ENCODE measurements around the gene C2orf81.
"Not testable (repeated sequence)": the region's sequence is repeated elsewhere in the genome, so short reads cannot be mapped to it uniquely, and the experiment has no call there.

Gene C2orf81

DNA sequence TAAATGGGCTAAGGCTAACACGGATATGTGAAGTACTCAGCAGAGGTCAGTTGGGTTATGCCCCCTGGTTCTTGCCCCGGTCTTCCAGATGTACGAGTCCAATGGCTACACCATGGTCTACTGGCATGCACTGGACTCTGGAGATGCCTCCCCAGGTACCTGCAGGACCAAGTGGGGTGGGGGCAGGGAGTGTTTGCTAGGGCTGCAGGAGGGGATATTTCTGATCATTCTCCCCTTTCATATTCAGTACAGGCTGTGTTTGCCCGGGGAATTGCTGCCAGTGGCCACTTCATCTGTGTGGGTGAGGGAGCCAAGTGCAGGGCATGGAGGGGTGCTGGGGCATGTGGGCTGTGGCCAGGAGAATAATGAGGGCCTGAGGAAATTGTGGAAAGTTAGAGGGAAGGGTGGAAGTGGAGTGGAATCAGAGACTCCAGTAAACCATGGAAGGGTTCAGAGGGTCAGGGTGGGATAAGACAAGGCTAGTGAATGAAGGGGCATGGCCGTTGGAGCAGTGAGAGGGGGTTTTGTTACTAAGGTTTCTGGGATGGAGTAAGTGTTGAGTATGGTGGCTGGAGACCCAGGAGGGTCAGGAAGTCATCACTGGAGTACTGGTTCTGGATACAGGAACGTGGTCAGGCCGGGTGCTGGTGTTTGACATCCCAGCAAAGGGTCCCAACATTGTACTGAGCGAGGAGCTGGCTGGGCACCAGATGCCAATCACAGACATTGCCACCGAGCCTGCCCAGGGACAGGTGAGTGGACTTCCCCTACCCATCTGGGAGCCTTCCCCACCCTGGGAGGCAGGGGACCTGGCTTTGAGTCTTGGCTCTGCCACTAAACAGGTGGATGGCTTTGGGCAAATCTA, 2.0 kb upstream of the C2orf81 start:
- DNase-seq: no peak

DNA sequence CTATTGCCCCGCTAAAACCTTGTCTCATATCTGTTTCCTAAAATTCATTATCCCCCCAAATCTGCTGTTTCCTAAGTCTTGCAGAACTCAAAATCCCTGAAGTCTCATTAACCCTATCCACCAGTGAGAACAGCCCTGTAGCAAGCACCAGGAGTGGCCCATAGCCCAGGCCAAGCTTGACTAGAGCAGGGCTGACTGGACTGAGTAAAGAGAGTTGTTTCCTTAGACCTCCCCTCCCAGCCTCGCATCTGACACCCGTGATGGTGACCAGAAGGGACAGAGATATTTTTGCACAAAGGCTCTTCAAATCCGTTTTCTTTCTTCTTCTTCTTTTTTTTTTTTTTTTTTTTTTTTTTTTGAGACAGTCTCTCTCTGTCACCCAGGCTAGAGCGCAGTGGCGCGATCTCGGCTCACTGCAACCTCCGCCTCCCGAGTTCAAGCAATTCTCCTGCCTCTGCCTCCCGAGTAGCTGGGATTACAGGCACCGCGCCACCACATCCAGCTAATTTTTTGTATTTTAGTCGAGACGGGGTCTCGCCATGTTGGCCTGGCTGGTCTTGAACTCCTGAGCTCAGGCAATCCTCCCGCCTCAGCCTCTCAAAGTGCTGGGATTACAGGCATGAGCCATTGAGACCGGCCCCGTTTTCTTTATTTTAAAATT, 846 bp downstream of the C2orf81 start:
- not testable (repeated sequence) for DNase-seq

DNA sequence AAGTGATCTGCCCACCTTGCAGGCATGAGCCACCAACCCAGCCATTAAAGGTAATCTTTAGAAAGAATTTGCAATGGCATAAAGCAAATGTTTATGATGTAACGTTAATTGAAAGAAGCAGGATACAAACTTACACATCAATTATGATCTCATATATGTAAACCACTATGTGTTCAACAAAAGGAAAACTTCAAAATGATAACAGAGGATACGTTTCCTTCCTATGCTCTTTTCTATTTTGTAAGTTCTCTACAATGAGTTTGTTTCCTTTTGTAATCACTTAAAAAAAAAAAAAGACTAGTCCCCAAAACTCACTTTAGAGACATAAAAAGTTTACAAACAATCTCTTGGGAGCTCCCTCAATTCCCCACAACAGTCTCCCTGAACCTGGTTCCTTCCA, 1.4 kb downstream of the C2orf81 start:
- no peak for DNase-seq

DNA sequence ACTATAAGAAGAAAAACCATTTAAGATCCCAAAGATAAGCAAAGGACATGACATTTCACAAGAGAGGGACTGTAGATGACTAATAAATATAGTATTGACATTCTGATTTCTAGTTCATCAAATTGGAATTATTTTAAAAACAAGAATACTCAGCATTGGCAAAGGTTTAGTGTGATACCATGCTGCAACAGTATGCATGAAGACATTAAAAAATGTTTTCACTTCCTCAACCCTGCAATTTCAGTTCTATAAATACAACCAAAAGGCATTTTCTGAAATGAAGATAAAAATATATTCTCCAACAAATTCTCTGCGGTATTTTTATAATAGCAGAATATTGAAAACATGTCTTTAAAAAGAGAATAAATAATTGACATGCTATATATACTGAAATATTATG, 2.1 kb downstream of the C2orf81 start:
- DNase-seq: no peak

DNA sequence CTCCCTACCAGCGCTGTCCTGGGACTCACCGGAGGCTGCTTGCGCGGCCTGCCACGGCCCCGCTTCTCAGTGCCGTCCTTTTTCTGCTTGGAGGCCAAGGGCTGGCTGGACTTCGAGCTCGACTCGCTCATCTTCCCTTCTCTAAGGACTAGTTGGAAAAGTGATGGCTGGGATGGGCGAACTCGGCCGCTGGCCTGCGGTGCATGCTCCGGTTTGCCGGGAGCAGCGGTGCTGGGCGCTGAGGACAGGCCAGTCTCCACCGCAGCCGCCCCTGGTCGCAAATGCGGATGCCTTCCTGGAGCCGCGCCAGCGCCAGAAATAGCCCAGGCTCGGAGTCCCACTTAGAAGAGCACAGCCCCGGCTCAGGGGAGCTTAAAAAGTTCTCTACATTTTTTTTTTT, 3.1 kb downstream of the C2orf81 start:
- DNase-seq: no peak

DNA sequence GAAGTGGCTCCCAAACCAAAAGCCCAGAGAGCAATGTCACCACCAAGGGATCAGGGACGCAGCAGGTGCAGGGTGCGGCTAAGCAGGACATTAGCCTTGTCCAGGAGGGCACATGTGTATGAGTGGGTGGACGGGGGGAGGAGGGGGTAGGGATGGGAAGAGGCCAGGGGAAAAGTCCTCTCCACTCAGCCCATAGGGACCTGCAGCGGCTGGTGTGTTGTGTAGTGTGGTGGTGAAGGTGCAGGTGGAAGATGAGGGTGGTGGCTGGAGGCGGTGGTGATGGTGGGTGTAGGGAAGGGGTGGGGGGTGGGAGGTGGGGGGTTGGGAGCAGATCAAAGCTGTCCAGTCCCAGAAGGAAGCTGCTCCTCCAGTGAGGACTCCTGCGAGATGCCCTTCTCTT, 3.7 kb downstream of the C2orf81 start:
- no peak for DNase-seq

DNA sequence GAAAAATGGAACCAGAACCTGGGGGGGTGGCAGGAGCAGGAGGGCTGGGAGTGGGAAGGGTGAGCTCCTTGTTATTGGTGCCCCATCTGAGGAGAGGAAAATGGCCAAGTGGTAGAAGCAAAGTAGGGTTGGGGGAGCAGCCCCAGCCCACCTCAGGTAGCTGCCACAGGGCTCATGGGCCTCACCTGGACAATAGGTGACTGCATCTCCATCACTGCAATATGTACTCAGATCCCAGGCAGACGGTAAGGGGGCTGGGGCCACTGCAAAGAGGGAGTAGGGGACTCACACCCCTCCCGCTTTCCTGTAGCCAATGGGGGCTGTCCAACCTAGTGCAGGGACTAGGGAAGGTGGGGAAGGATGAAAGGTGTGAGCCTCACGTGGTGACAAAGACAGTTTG, 4.2 kb downstream of the C2orf81 start:
- DNase-seq: no peak

DNA sequence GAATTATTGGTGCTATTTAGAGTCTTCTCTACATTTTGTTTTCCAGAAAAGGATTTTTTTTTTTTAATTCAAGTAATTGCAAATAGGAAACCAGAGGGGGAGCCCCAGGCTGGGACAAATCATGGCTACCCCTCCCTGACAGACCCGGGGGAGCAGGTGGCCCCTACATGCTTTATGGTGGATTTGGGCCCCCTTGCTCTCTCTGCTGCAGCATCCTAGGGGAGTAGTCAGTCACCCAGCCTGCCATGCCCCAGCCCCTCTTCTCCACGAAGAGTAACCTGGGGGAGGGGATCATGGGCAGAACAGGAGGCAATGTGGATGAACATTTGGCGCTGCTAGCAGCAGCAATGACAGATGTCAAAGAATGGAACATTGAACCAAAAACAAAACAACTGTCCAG, 4.6 kb downstream of the C2orf81 start:
- DNase-seq: no peak

DNA sequence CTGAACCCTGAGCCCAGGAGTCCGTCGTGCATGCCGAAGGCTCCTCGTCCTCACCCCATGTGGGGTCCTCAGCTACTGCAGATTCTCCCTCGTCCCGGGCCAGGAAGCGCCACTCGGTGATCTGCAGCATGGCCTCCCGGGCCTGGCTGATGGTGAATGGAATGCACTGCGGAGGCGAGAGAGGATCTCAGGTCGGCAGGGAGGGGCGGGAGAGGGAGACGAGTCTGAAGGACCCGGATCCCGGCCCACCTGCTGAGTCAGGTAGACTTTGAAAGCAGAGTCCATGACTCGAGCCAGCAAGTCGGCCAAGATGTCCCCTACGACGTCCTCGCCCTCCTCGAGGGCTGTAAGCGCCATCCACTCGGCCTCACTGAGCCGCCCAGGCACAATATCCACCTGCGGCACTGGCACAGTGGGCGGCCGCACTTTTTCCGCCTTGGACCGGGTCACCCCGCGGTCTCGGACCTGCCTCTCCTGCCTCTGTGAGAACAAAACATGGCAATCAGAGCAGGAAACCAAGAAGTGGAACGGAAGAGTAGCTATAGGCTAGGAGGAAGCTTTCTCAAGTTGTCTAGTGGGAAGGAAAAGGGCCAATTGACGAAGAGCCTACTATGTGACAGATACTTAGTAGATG, 5.5 kb downstream of the C2orf81 start:
- DNase-seq: no peak

DNA sequence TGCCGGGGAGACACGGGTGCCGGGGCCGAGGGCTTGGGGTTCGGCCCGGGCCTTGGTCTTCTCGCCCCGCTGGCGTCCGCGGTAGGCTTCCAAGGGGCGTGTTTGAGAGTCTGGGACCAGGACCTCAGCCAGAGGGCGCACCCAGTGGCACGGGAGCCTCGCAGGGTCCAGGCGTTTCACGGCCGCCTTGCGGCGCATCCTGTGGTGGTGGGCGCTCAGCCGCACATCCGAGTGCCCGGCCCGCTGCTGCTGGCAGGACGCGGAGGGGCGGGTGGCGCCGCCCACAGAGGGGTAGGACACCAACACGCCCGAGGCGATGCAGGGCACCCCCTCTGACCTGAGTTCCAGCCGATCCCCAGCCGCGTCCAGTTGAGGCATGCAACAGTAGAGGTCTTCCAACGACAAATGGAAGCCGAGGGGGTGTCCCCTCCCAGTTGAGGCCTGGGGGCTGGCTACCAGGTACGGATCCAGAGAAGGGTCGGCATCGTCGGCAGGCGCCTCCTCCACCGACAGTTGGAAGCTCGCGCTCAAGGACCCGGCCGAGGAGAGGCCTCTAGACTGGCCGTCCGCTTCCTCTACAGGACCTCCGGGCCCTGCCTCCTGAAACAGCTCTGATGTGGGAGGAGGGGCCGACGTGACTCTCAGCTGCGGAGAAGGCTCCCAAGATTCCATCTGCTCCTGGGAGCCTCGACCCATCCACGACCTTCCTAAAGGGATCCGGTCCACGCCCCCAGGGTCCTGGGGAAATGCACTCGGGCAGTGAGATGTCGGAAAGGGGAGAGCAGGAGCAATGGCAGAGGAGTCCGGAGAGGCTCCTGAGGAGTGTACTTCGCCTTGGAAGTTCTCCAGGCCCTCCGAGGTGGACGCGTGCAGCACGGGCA, 6.3 kb downstream of the C2orf81 start:
- DNase-seq: peak; percentile 37

DNA sequence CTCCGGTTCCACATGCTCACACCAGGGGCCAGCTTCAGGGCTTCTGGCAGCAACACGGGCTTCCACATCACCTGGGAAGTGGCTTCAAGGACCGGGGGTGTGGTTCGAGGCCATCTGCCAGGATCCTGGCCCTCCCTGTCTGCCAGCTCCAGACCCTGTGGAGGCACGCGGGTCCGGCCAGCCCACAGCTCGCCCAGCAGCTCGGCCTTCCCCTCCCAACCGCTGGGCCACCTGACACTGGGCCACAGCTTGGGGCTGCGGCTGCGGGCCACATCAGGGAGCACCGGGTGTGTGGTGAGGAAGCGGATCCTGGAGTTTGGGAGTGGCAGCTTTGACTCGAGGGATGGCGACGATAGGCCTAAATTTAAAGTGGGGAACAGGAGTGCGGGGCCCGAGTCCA, 7.0 kb downstream of the C2orf81 start:
- DNase-seq: no peak

DNA sequence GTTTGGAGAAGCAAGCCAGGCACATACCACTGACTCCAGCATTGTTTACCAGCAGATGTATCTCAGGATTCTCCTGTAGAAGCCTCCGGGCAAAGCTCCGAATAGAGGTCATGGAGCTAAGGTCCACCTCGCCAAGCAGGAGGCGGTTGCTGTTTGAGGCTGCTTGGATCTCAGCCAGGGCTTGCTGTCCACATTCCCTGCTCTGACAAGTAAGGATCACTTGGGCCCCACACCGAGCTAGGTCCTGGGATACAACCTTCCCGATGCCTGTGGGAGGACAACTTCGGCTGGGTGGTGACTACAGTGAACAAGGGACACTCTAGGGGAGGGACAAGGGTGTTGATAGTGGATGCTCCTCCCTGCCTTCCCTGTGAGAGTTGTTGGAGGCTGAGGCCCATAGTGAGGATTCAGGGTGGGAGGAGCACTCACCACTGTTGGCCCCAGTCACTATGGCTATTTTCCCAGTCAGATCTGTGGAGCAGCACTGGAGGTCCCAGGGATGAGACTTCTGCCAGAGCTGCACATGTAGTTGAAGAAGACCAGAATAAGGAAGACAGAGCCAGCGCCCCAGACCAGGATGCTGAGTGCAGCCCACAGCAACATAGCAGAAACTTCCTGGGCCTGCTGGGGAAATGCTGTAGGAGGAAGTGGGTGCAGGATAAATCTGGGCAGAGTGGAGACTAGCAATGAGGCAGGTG, 8.3 kb downstream of the C2orf81 start:
- DNase-seq: no peak

DNA sequence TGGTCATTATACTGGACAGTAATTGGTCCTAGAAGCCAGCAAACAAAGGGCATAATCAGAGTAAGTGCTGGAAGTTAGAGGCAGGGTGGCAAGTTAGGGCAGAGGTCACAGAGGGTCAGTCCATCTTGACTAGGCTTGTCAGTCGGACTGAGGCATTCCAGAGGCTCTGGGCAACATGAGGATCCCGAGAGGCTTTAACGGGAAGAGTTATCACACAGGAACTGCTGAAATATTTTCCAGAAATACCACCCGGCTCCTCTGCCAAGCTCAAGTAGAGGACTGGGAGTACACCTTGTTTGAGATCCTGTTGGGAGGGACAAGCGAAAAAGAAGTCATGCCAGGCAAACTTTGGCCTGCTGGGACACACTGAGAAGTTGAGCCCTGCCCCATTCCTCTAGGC, 13.7 kb downstream of the C2orf81 start:
- no peak for DNase-seq

DNA sequence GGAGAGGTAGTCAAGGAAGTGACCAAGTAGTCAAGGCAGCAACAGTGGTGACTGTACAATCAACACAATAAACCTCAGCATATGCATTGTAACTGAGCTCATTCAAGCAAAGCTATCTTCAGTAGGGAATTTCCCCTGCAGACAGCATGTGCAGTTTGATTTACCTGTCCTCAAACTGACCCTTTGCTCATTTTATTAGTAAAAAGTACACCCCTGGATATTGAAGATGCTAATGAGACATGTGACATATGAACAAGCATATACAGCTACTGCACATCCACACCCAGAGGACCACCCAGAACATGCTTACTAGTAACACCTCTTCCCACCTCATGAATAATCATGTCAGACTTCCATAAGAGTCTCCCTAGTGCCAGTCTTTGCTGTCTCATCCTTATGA, 15.4 kb downstream of the C2orf81 start:
- DNase-seq: no peak

DNA sequence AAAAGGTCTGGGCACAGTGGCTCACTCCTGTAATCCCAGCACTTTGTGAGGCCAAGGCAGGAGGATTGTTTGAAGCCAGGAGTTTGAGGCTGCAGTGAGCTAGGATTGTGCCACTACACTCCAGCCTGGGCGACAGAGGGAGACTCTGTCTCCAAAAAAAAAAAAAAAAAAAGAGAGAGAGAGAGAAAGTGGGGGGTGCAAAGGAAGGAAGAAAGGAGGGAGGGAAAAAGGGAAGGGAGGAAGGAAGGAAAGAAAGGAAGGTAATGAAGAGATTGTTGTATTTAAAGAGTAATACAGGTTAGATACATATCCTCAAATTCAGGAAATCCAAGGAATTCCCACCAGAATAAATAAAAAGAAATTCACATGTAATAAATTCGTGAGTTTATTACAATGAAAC, 19.5 kb downstream of the C2orf81 start:
- no peak for DNase-seq

DNA sequence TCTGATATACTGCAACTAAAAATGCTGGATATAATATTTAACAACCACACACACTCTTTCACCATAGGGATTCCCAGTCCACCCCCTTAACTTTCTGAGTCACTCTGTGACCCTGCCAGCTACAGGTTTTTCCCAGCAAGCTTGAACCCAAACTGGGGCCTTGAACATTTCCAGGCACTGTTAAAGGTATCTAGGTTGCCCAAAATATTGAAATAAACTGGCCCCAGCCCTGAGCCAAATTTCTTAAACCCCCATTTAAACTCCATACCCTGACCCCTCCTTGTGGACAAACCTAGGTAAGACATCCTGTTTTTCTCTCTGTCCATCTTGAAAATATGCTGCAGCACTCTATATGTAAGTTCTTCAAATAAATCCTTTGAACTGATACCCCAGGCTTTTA, 21.6 kb downstream of the C2orf81 start:
- no peak for DNase-seq

DNA sequence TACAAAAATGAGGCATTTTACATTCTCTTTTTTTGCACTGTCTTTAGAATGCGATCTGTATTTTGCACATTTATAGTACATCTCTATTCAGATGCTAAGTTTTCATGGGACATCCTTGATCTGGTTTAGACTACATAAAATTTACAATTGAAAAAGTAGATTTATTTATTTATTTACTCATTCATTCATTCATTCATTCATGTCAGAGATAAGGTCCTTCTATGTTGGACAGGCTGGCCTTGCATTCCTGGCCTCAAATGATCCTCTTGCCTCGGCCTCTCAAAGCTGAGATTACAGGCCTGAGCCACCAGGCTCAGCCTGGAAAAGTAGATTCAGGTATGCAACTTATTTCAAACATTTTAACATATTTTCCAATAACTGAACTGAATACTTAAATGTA, 25.3 kb downstream of the C2orf81 start:
- no peak for DNase-seq

DNA sequence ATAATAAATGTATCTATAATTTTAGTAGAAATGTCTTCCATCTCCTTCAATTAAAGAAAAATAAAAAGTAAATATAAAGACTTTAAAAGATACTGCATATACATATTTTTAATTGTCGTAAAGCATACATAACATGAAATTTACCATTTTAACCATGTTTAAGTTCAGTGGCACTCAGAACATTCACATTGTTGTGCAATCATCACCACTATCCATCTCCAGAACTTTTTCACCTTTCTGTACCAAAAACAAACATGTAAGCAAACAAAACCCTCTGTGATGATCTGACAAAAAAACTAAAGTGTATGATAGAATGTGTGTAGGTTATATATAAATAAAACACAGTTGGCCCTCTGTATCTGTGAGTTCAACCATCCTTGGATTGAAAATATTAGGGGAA, 27.9 kb downstream of the C2orf81 start:
- DNase-seq: no peak

DNA sequence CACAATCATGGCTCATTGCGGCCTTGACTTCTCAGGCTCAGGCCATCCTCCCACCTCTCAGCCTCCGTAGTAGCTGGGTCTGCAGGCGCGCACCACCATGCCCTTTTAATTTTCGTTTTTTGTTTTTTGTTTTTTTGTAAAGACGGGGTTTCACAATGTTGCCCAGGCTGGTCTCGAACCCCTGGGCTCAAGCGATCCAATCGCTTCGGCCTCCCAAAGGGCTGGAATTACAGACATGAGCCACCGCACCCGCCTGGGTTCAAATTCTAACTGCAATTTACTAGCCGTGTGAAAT, 29.0 kb downstream of the C2orf81 start:
- DNase-seq: no peak

DNA sequence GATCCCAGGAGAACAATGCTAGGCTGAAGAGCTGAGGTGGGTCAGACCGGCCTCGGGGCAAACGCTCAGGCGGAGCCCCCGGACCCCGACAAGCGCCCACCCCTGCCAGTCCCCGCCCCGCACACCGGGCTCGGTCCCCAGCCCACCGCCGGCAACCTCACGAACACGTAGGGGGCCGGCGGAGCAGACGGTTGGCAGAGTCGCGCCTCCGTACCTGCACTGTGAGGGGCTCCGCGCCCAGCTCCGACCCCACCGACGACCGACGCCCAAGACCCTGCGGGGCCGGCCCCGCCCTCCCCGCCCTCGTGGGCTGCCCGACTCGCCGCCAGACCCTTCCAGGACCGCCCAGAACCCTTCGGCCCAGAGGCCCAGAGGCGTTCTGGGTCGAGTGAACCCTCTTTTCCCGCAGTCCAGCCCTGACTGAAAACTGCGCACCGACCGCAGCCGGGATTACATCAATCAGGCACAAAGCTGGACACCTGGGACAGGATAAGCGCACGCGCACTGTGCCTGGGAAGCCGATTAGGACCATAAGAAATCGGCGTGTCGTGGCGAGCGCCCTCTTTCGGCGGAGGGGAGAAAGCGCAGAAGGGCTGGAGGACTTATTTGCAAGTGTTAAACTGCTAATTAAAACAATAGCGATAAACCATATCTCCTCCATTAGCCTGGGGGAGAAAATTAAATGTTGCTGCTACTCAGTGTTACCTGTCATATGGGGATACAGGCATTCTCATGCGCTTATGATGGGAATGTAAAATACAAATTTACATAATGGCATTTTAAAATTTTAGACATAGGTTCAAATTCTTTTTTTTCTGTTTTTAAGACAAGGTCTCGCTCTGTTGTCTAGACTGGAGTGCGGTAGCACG, 29.6 kb downstream of the C2orf81 start:
- peak; percentile 88 for DNase-seq

DNA sequence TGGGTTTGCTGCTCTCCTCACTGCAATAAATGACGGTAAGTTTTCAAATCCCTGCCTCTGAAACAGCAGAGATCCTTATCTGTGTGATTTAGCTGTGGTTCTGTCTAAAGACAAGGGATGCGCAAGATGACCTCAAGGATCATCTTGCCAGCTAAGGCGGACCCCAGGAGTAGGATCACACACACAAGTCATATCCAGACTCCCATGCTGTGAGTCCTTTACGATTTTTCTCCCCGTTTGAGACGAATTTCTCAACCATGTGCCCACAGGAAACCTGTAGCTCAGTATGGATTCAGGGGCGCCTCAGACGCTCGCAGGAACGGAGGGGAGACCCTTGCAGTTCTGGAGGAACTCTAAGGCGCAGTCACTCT, 30.2 kb downstream of the C2orf81 start:
- peak; percentile 6 for DNase-seq
